ENCODE data around the gene MAP4K5. TPM values are rescaled to one million over a fixed set of nuclear protein-coding genes. Genes with fewer than 3 reads are reported as not detected.

Gene MAP4K5
- total RNA-seq, 4 donors from 2014 or later: 78.9 to 161 (median 101) TPM

GRCh38 chr14:50425105-50425504 lies 107.3 kb downstream of the MAP4K5 start:
- DNase-seq (ENCODE audit: low spot score): no peak
- TF ChIP-seq, protein P1, sequence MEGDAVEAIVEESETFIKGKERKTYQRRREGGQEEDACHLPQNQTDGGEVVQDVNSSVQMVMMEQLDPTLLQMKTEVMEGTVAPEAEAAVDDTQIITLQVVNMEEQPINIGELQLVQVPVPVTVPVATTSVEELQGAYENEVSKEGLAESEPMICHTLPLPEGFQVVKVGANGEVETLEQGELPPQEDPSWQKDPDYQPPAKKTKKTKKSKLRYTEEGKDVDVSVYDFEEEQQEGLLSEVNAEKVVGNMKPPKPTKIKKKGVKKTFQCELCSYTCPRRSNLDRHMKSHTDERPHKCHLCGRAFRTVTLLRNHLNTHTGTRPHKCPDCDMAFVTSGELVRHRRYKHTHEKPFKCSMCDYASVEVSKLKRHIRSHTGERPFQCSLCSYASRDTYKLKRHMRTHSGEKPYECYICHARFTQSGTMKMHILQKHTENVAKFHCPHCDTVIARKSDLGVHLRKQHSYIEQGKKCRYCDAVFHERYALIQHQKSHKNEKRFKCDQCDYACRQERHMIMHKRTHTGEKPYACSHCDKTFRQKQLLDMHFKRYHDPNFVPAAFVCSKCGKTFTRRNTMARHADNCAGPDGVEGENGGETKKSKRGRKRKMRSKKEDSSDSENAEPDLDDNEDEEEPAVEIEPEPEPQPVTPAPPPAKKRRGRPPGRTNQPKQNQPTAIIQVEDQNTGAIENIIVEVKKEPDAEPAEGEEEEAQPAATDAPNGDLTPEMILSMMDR (IDR thresholded peaks at IDR 0.05): no peak
- no peak for ATAC-seq (ENCODE audit: low FRiP score)

DNA sequence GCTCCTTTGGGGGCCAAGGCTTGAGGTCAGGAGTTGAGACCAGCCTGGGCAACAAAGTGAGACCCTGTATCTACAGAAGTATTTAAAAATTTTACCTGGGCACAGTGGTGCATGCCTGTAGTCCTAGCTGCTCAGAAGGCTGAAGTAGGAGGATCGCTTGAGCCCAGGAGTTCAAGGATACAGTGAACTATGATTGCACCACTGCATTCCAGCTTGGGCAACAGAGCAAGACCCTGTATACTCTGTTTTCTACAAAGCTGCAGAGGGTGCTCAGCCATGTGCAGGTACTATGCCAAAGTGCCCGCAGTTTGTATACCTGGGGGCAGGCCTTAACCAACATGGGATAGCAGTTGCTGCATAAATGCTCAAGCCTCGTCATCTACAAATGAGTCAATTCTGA lies 108.8 kb downstream of the MAP4K5 start:
- TF ChIP-seq, protein P1 (IDR thresholded peaks at IDR 0.05): no peak
- DNase-seq (ENCODE audit: low spot score): no peak
- ATAC-seq (ENCODE audit: low FRiP score): no peak

GRCh38 chr14:50421499-50421898 lies 110.9 kb downstream of the MAP4K5 start:
- TF ChIP-seq, protein P1 (IDR thresholded peaks at IDR 0.05): no peak

DNA sequence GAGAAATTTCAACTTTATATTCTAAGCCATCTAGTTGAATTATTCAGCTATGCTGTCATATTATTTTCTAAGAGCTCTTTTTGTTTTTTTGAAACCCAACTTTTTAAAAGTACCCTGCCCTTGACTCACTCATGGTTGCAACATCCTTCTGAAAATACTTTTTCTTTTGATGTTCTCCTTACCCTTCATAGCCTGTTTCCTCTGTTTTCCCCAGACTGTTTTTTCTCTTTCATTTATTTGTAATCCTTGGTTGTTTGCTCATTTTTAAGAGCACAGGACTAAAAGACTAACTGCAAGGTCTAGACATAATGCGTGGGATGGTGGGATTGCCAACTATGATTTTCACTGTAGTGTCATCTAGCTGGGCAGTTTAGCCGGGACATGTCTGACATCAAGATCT lies 114.5 kb downstream of the MAP4K5 start:
- peak; percentile 81 for ATAC-seq (ENCODE audit: low FRiP score)
- DNase-seq (ENCODE audit: low spot score): no peak
- TF ChIP-seq, protein P1 (IDR thresholded peaks at IDR 0.05): no peak

More at GRCh38 chr14:50421499-50421898, 110.9 kb downstream of the MAP4K5 start:
- ATAC-seq (ENCODE audit: low FRiP score) (no peak), DNase-seq (ENCODE audit: low spot score) (no peak)

DNA sequence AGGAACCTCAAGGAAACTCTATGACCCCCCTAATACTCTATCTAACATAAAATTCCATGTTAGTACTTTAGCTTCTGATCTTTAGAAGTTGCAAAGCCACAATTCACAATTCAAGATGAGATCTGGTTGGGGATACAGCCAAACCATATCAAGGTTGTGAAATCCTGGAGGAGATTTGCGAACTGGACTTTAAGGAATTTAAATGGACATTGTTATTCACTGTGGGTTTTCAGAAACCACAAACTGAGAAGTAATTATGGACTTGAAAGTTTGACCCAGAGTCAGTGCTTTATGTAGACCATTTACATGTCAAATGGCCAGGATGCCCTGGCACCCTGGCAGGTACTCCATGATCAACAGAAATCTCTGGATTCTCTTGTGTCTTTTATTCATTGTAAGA lies 121.4 kb downstream of the MAP4K5 start:
- DNase-seq (ENCODE audit: low spot score) (no peak), ATAC-seq (ENCODE audit: low FRiP score) (no peak)
- TF ChIP-seq, protein P1 (IDR thresholded peaks at IDR 0.05): no peak

- TF ChIP-seq, protein P1 (IDR thresholded peaks at IDR 0.05): no peak
- no peak for ATAC-seq (ENCODE audit: low FRiP score)
- DNase-seq (ENCODE audit: low spot score): no peak
These were observed 122.3 kb downstream of the MAP4K5 start for GRCh38 chr14:50410071-50410470.

DNA sequence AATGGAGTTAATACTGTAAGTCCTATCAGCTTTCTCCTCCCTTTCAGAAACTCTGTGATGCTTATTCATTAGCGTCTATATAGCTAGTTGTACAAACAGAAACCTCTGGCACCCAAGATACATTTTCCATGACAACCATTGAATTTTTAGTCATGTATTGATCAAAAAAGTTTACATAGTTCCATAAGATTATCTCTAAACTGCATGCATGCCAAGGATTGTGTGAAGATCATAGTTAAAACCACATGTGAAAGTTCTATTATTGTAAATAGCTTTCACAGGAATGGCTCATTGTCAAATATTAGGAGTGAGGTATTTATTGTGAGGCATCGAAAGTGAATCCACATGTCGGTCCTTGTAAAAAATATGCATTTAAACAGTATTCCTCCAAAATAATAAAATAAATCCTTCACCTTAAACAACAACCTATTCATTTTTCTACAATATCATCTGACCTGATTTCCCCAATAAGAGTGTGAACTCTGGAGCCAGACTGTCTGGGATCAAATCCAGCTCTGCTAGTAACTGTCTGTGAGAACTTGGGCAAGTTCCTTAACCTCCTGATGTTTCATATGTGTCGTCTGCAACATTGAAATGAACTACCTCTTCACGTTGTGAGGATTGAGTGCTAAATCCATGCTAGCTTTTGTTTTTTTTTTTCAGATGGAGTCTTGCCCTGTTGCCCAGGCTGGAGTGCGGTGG lies 125.1 kb downstream of the MAP4K5 start:
- DNase-seq (ENCODE audit: low spot score): no peak
- TF ChIP-seq, protein P1 (IDR thresholded peaks at IDR 0.05): no peak

More for the DNA sequence above, 125.1 kb downstream of the MAP4K5 start:
- ATAC-seq (ENCODE audit: low FRiP score): no peak

All from omental fat pad (tissue), 4 donors.